ENCODE measurements around the gene GSTO1. TPM values are rescaled to one million over a fixed set of nuclear protein-coding genes. Genes with fewer than 3 reads are reported as not detected.

Gene GSTO1
- total and polyA plus RNA-seq, 3 donors from 2014 or later, result 10.0 to 35.2 (median 16.4) TPM

DNA sequence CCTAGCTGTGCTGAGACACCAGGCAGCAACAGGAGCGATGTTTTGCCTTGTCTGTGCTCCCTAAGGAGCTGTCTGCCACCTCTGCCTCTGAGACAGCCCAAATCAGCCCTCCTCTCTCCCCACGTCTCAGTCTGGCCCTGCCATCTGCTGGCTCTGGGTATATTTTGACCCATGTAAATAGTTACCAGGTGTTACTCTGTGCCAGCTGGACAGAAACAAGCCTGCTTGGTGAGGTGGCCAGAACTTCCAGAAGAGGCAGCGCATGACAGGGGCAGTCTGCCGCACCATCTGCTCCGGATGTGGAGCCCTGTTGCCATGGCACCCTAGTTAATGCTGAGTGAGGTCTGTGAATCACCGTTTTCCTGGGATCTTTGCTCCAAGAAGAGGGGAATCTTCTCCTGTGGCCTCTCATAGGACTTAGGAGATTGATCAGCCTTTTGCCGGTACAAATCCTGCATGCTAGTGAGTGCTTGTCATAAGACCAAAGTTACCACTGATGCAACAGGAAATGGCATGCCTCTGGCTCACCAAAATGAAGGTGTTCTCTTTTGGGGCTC, 46.1 kb downstream of the GSTO1 start:
- H3K36me3 ChIP-seq (ENCODE audit: low read depth, missing control alignments), result no peaks in the 10 kb centered on the region
- no peaks in the 10 kb centered on the region for H3K27me3 ChIP-seq
- no peak for DNase-seq
- no peak for TF ChIP-seq POLR2A (IDR thresholded peaks at IDR 0.05)
- TF ChIP-seq, protein P1, sequence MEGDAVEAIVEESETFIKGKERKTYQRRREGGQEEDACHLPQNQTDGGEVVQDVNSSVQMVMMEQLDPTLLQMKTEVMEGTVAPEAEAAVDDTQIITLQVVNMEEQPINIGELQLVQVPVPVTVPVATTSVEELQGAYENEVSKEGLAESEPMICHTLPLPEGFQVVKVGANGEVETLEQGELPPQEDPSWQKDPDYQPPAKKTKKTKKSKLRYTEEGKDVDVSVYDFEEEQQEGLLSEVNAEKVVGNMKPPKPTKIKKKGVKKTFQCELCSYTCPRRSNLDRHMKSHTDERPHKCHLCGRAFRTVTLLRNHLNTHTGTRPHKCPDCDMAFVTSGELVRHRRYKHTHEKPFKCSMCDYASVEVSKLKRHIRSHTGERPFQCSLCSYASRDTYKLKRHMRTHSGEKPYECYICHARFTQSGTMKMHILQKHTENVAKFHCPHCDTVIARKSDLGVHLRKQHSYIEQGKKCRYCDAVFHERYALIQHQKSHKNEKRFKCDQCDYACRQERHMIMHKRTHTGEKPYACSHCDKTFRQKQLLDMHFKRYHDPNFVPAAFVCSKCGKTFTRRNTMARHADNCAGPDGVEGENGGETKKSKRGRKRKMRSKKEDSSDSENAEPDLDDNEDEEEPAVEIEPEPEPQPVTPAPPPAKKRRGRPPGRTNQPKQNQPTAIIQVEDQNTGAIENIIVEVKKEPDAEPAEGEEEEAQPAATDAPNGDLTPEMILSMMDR (IDR thresholded peaks at IDR 0.05), result no peak
- no peaks in the 10 kb centered on the region for H3K9me3 ChIP-seq
- 36 to 46% methylated on average over 5 to 7 of the region's 7 CpGs for whole genome bisulfite sequencing, 2 donors
- H3K4me1 ChIP-seq, result peaks cover 23% of the 10 kb centered on the region
- no peak overlapping the region for H3K4me3 ChIP-seq
- intact Hi-C loops (cut with DNase I; ENCODE audit: low total_unique reads), result no loop called here
- peak overlapping the region; percentile 80 to 86 for H3K27ac ChIP-seq

DNA sequence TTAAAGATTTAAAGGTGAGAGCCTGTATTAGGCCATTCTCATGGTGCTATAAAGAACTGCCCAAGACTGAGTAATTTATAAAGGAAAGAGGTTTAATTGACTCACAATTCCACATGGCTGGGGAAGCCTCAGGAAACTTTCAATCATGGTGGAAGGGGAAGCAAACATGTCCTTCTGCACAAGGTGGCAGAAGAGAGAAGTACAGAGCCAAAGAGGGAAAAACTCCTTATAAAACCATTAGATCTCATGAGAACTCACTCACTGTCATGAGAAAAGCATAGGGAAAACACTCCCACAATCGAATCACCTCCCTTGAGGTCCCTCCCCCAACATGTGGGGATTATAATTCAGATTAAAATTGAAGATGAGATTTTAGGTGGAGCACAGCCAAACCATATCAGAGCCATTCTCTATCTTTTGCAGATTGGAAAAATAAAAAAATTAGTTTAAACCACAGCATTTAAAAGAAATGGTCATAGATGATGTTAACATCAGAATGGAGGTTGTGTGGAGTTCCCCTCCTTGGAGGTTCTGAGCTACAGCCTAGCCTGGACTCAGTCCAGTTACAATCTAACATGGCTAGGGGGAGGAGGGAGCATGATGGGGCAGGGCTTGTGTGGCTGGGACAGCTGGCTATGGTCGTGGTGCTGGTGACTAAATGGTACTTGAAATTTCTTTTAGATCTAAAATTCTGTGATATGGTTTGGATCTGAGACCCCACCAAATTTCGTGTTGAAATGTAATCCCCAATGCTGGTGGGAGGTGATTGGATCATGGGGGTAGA, 47.4 kb downstream of the GSTO1 start:
- Histone ChIP-seq H3K27me3 (no peaks in the 10 kb centered on the region), H3K36me3 (ENCODE audit: low read depth, missing control alignments) (no peaks in the 10 kb centered on the region), H3K4me1 (peaks cover 23% of the 10 kb centered on the region), H3K4me3 (no peak overlapping the region), H3K9me3 (no peaks in the 10 kb centered on the region), H3K27ac (no peak overlapping the region)
- no peak for DNase-seq
- intact Hi-C loops (cut with DNase I; ENCODE audit: low total_unique reads), result no loop called here
- TF ChIP-seq POLR2A (IDR thresholded peaks at IDR 0.05), result no peak
- TF ChIP-seq, protein P1 (IDR thresholded peaks at IDR 0.05), result no peak
- 69 to 74% methylated on average over 3 of the region's 3 CpGs for WGBS, 2 donors

DNA sequence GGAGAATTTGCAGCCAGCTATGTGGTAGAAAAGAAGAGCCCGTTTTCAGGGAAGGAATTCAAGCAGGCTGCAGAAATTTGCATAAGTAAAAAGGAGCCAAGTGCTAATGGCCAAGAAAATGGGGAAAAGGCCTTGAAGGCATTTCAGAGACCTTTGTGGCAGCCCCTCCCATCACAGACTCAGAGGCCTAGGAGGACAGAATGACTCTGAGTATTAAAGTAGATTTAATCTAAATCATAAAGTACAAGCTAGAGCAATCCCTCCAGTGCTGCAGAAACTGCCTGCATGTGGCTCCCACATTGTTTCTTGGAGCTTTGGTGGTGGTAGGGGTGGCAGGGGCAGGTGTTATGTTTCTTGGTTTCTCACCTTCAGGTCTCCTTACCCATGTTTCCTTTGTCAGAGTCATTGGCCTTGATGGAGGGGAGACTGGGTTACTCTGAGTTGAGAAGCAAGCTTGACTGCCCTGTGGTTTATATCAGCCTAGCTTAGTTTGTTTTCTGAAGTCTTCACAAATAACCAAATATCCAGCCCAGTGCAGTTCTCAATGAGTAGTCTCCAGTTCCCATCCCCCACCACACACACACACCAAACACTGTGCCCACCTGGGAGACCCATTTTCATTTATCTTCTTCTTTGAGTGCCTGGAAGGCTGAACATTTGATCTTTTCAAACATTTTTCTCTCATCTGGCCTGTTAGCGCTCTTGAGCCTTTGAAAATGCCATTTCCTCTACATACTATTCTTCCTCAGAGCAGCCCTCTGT, 49.1 kb downstream of the GSTO1 start:
- WGBS, 2 donors, result 48 to 49% methylated on average over 2 of the region's 2 CpGs
- Histone ChIP-seq H3K36me3 (ENCODE audit: low read depth, missing control alignments) (no peaks in the 10 kb centered on the region), H3K4me1 (peaks cover 26% of the 10 kb centered on the region), H3K27me3 (no peaks in the 10 kb centered on the region), H3K27ac (no peak overlapping the region), H3K9me3 (no peaks in the 10 kb centered on the region), H3K4me3 (no peak overlapping the region)
- TF ChIP-seq, protein P1 (IDR thresholded peaks at IDR 0.05), result no peak
- no peak for TF ChIP-seq POLR2A (IDR thresholded peaks at IDR 0.05)
- intact Hi-C loops (cut with DNase I; ENCODE audit: low total_unique reads), result no loop called here
- no peak for DNase-seq

DNA sequence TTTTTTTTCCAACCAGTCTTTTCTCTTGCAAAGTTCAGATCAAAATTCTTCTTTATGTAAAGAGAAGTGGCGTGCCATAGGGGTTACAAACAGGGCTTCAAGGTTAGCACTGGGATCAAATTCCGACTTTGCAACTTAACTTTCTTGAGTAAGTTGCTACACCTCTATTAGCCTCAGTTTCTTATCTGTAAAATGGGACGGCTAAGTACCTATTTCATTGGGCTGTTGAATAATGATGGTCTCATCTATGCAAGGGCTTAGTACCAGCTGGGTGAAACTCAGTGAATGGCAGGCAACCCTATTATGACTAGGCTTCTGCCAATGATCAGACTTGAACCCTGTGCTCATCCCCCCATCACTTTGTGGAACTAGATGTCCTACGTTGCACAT, 49.7 kb downstream of the GSTO1 start:
- H3K4me1 ChIP-seq, result peaks cover 26% of the 10 kb centered on the region
- WGBS, 2 donors, result 79 to 81% methylated on average over 4 of the region's 4 CpGs
- H3K27ac ChIP-seq, result no peak overlapping the region

More for the DNA sequence above, 49.7 kb downstream of the GSTO1 start:
- DNase-seq, result no peak
- Histone ChIP-seq H3K4me3 (no peak overlapping the region), H3K9me3 (no peaks in the 10 kb centered on the region), H3K27me3 (no peaks in the 10 kb centered on the region), H3K36me3 (ENCODE audit: low read depth, missing control alignments) (no peaks in the 10 kb centered on the region)
- intact Hi-C loops (cut with DNase I; ENCODE audit: low total_unique reads), result no loop called here
- no peak for TF ChIP-seq POLR2A (IDR thresholded peaks at IDR 0.05)
- TF ChIP-seq, protein P1 (IDR thresholded peaks at IDR 0.05), result no peak

Data from testis (tissue), 3 donors.